Stimulated activated naive CD4-positive, alpha-beta T cell (primary cell): ENCODE data around the gene MED17.

Source experiments
- DNase-seq, 6 experiments: peaks; one replicate each; lab custom pipeline; 2025; lab: John Stamatoyannopoulos, UW

MED17 gene

DNA sequence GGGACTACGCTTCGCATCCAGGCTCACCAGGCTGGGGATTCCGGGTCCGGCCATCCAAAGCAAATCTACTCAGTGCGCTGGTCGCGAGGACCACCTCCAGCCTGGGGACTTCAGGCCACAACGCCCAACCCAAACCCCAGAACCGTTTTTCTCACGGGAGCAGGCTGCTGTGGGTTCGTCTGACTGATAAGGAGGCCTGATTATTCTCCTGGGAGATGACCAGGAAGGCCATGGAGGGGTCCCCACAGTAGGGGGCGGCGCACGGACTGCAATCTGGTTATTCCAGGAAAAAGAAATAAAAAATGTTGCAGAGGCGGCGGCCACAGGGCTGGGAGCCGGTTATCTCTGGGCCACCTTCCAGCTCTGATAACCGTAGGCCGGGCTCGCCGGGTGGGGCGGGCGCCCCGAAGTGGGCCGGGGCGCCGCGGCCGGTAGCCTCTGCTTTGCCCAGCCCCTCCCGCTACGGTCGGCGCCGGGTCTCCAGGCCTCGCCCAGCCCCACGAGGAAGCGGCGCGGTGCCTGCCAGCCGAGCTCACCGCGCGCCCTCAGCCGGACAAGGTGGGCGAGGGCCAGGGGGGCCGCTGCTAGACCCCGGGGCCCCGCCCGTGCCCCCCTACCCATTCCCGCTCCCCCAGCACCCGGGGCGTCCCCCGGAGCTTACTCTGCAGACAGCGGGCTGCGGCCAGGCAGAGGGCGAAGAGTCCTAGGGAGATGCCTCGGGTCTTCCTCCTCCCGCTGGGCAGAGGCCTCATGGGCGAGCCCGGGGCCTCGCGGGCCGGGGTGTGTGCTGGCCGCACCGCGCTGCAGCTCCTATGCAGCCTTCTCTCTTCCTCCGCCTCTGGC, 65.9 kb downstream of the MED17 start:
- DNase-seq = no peak

- no peak for DNase-seq
Observed at GRCh38 chr11:93850594-93851018, 66.5 kb downstream of the MED17 start, which contains the start of gene VSTM5. VSTM5 (minus strand) TSS chr11:93850618; CDS start chr11:93850502, 116 bp downstream.

- DNase-seq = no peak
Observed at GRCh38 chr11:93852242-93852641, 68.2 kb downstream of the MED17 start.

- DNase-seq = no peak
Observed at GRCh38 chr11:93857413-93858120, 73.5 kb downstream of the MED17 start.

DNA sequence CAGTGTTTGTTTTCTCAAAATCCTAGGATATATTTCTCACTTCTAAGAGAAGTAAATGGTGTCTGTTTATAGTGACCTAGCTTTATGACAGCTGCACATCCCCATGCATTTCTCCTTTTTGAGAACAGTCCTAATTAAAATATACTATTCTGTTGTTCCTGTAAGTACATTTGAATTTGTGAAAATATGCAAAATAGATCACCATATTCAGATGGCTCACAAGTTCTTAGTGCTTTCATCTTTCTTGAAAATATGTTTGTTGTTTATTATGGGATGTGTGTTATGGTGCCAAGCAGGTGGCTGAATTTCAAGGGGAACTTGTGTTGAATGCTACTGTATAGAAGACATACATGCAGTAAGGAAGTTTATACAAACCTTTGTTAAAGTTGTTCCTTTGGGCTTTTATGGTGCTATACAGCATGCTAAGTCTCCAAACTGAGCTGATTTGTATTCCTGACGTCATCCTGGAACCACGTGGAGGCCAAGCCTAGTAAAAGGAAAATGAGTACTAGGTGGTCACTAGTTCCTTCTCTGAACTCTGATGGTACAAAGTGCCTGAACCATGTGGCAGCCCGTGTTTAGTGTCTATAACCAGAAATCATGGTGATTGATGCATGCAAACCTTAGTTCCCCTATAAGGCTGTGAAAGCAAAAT, 74.2 kb downstream of the MED17 start:
- DNase-seq = no peak

GRCh38 chr11:93861808-93862207, 77.7 kb downstream of the MED17 start:
- no peak for DNase-seq
